ENCODE data around the gene SLC4A11.
"Not testable (repeated sequence)": the region's sequence is repeated elsewhere in the genome, so short reads cannot be mapped to it uniquely, and the experiment has no call there.

Gene SLC4A11

DNA sequence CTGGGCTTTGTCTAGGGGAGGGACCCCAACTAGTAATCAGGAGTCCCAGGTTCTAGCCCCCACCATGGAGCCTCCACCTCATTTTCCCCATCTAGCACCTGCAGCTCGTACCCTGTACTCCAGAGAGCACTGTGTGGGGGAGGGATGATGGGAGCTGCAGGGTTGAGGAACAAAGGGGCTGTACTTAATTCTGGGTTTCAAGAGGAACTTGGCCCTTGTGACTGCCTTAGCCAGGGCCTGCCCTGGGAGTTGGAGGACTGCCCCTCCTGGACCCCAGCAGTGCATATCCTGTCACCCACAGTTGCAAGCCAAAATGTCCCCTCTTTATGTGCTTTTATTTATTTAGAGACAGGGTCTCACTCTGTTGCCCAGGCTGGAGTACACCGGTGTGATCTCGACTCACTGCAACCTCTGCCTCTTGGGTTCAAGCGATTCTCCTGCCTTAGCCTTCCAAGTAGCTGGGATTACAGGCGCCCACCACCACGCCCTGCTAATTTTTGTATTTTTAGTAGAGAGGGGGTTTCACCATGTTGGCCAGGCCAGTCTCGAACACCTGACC is 23.6 kb downstream of the SLC4A11 start:
- not testable (repeated sequence) for H3K27me3 Mint-ChIP-seq; H3K4me3 Mint-ChIP-seq; H3K9me3 Mint-ChIP-seq; DNase-seq; ATAC-seq (replicated peaks); H3K4me1 Mint-ChIP-seq (ENCODE audit: low read depth in 2 of 2); H3K27ac Mint-ChIP-seq
- peaks cover 29% of the 10 kb centered on the region for H3K36me3 Mint-ChIP-seq (ENCODE audit: insufficient read depth)

DNA sequence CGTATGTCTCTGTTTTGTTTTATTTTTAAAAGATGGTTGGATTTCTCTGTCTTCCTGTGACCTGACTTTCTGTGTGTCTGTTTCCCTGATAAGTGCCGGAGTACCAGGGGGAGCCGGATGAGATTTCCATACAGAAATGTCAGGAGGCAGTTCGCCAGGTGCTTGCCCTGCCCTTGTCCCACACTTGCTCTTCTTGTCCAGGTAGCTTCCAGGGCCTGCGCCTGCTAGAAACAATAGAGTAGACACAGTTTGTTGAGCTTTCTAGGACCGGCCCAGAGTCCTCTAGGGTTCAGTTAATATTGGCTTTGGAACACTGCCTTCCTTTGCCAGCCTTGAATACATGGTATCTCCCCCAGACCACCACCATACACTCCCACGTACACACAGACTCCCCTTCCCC is 25.8 kb downstream of the SLC4A11 start:
- peaks cover 19 to 23% of the 10 kb centered on the region in 2 donors for H3K4me1 Mint-ChIP-seq (ENCODE audit: low read depth in 2 of 2)
- DNase-seq (no peak), ATAC-seq (replicated peaks) (no peak)
- H3K36me3 Mint-ChIP-seq (ENCODE audit: insufficient read depth), result peaks cover 36% of the 10 kb centered on the region
- H3K4me3 Mint-ChIP-seq, result no peak overlapping the region
- H3K9me3 Mint-ChIP-seq, result no peaks in the 10 kb centered on the region
- H3K27ac Mint-ChIP-seq, result peak overlapping the region in 1 of 2 donors; percentile 14
- H3K27me3 Mint-ChIP-seq, result no peaks in the 10 kb centered on the region

DNA sequence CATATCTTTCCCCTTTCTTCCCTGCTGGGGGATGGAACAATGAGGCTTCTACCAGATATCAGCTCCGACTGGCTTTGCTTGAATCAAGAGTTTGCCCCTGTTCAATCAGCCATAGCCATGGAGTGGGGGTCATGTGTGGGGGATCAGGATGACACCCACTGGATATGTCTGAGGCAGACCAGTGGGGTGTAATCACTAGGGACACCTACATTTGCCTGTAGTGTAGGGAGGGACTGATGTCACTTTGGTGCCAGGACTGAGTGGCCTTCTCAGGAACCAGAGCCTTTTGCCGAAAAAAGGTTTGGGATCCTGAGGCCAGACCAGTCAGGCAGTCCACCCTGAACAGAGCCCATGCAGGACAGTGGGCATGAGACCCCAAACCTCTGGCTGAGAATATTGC is 28.6 kb downstream of the SLC4A11 start:
- H3K4me1 Mint-ChIP-seq (ENCODE audit: low read depth in 2 of 2), result peaks cover 19 to 23% of the 10 kb centered on the region in 2 donors
- no peaks in the 10 kb centered on the region for H3K9me3 Mint-ChIP-seq
- DNase-seq (no peak), ATAC-seq (replicated peaks) (no peak)
- peaks cover 29% of the 10 kb centered on the region for H3K36me3 Mint-ChIP-seq (ENCODE audit: insufficient read depth)
- H3K4me3 Mint-ChIP-seq, result peak overlapping the region; percentile 83 to 100
- H3K27me3 Mint-ChIP-seq, result no peaks in the 10 kb centered on the region
- peak overlapping the region; percentile 90 to 100 for H3K27ac Mint-ChIP-seq

DNA sequence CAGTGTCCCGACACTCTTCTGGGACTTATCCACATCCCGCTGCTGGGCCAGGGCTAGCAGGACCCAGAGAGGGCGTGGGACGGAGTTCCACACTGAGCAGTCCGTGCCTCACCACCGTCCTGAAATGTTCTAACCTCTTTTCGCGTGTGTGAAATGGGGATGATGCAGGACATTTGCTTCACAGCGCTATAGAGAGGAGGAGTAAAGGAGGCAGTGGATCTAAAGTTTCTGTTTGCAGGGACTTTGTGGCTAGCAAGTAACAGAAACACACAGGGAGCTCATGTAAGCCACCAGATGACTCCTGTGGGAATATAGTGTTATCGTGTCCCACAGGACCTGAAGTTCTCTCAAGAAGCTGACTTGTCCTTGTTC is 29.1 kb downstream of the SLC4A11 start:
- H3K27me3 Mint-ChIP-seq, result no peaks in the 10 kb centered on the region
- peaks cover 19 to 23% of the 10 kb centered on the region in 2 donors for H3K4me1 Mint-ChIP-seq (ENCODE audit: low read depth in 2 of 2)
- peaks cover 24% of the 10 kb centered on the region for H3K36me3 Mint-ChIP-seq (ENCODE audit: insufficient read depth)
- no peak for DNase-seq
- peak overlapping the region; percentile 90 to 100 for H3K27ac Mint-ChIP-seq
- H3K4me3 Mint-ChIP-seq, result peak overlapping the region; percentile 83 to 100
- H3K9me3 Mint-ChIP-seq, result no peaks in the 10 kb centered on the region
- ATAC-seq (replicated peaks), result peak; percentile 25

DNA sequence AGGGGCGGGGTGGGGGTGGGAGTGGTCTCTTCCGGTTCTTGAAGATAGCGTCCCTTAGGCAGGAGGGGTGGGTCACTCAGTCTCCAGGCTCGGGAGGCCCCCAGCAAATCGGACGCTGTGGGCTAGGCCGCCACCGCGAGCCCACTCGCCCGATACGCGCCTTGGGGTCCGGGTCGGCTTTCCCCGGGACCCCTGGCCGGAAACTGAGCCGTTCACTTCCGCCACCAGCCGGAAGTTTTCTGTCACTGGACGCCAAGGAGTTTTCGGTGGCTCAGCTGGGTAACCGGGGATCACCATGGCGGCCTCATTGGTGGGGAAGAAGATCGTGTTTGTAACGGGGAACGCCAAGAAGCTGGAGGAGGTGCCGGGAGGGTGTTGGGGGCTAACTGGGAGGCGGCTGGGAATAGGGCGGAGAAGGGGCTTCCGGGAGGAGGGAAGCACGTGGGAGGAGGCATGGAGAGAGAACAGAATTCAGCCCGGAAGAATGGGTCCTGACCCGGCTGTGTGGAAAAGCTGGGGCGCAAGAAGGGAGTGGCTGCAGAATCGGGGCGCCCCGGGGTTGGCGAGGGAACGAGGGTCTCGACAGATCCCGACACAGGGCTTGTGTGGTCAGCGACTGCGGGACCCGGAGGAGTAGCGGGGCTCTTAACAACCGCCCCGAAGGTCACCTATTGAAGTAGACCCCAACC is 29.6 kb downstream of the SLC4A11 start, which contains the start of gene ITPA:
ITPA (plus strand) TSS at position 242 of the 689 bp plus-strand sequence; CDS start at position 296, 54 bp downstream.
- peak; percentile 39 for ATAC-seq (replicated peaks)
- Mint-ChIP-seq H3K9me3 (no peaks in the 10 kb centered on the region), H3K27ac (peak within 1 kb of the TSS; percentile 90 to 100), H3K27me3 (no peaks in the 10 kb centered on the region), H3K4me3 (peak within 1 kb of the TSS; percentile 83 to 100), H3K4me1 (ENCODE audit: low read depth in 2 of 2) (peaks cover 23 to 25% of the 10 kb centered on the region in 2 donors), H3K36me3 (ENCODE audit: insufficient read depth) (peaks cover 23% of the 10 kb centered on the region)
- DNase-seq, result peak; percentile 28 to 36 (median 28)

DNA sequence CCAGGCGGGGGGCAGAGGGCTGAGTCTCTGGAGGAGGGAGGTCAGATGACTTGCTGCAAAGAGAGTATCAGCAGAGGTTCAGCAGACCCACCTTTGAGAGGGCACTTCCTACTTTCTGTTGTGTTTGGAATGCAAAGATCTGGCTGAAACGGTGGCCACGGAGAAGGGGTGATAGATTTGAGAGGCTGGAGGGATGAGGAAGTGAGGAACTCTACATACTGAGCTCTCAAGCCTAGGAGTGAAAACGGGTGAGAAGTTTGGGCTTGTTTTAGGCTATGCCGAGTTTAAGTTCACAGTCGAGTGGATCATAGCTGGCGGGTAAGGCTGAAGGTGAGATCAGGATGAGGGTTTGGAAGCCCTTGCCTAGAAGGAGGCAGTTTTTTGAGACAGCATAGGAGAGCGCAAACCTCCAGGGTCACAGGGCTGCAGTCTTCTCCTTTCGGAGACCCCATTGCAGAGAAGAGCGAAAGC is 30.2 kb downstream of the SLC4A11 start:
- DNase-seq, result no peak
- peak overlapping the region; percentile 83 to 100 for H3K4me3 Mint-ChIP-seq
- H3K9me3 Mint-ChIP-seq, result no peaks in the 10 kb centered on the region
- peak; percentile 3 for ATAC-seq (replicated peaks)
- peaks cover 29% of the 10 kb centered on the region for H3K36me3 Mint-ChIP-seq (ENCODE audit: insufficient read depth)
- peaks cover 27 to 29% of the 10 kb centered on the region in 2 donors for H3K4me1 Mint-ChIP-seq (ENCODE audit: low read depth in 2 of 2)
- peak overlapping the region; percentile 90 to 100 for H3K27ac Mint-ChIP-seq
- H3K27me3 Mint-ChIP-seq, result no peaks in the 10 kb centered on the region

DNA sequence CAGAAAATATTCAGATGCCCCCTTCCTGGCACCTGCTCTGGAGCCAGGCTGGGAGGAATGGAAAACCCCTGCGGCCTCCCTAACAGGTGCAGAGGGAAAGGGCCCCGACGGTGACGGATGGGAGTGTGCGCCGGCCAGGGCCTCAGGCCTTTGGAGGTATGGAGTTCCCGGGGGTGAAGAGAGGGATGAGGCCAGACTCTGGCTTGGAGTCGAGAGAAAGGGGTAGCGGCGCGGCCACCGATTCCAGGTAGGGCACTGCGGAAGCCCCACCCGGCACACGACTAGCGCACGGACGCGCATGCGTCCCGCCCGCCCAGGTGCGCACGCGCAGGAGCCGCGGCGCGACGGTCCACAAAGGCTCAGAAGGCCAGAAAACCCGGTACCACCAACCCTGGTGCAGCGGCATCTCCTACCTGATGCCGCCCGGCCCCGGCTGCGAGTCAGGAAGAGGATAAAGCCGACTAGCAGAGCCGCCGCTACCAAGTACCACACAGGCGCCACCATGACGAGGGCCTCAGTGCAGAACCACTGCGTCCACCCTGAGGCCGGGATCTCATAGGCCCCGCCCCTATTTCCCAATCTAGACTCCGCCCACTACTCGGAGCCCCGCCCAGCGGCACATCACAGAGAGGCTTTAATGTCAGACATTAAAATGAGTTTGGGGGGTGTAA is 34.7 kb downstream of the SLC4A11 start, which contains the start of gene DDRGK1:
DDRGK1 (minus strand) TSS at position 559 of the 671 bp plus-strand sequence; CDS start at position 504, 55 bp downstream.
- Mint-ChIP-seq H3K27ac (peak within 1 kb of the TSS; percentile 96 to 99), H3K4me3 (peak within 1 kb of the TSS; percentile 98 to 99), H3K36me3 (ENCODE audit: insufficient read depth) (peaks cover 50% of the 10 kb centered on the region), H3K27me3 (no peaks in the 10 kb centered on the region), H3K4me1 (ENCODE audit: low read depth in 2 of 2) (peaks cover 21 to 28% of the 10 kb centered on the region in 2 donors), H3K9me3 (no peaks in the 10 kb centered on the region)
- DNase-seq (peak; percentile 90 to 95 (median 92)), ATAC-seq (replicated peaks) (peak; percentile 84)

DNA sequence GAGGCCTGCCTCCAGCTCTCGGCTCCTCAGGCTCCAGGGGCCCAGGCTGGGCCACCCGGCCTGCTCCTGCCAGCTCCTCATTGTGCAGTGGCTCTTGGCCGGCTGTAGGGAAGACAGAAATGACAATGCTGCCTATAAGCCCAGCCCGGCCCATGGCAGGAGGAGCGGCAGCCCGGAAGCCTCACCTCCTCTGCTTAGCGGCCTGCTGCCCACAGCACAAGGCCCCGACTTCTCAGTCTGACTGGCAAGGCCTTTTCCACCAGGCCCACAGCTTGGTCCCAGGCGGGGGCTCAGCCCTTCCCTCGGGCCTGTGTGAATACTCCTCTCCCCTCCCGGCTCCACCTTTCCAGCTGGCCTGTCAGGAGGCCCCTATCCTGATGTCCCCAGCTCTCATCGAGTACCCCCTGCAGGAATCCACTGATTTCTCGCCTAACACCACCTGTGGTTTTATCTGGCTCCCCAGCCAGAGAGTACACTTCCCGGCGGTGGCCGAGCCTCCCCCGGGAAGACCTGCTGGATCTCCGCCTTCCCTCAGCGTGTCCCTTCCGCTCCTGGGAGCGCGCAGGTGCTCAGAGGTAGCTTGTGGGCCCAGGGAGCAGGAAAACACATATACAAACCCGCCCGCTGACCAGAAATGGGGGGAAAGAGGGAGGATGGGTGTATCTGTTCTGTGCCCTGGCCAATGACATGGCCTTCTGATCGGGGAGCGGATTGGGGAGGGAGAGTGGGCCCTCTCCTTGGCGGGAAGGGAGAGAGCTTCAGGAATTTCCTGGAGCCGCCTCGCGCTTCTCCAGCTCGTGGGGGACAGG is 35.5 kb downstream of the SLC4A11 start:
- peaks cover 52% of the 10 kb centered on the region for H3K36me3 Mint-ChIP-seq (ENCODE audit: insufficient read depth)
- peaks cover 16 to 29% of the 10 kb centered on the region in 2 donors for H3K4me1 Mint-ChIP-seq (ENCODE audit: low read depth in 2 of 2)
- peak overlapping the region; percentile 96 to 99 for H3K27ac Mint-ChIP-seq
- H3K27me3 Mint-ChIP-seq, result no peaks in the 10 kb centered on the region
- DNase-seq, result peak; percentile 12 to 50 (median 17)
- no peaks in the 10 kb centered on the region for H3K9me3 Mint-ChIP-seq
- peak overlapping the region; percentile 98 to 99 for H3K4me3 Mint-ChIP-seq
- peak; percentile 27 for ATAC-seq (replicated peaks)

DNA sequence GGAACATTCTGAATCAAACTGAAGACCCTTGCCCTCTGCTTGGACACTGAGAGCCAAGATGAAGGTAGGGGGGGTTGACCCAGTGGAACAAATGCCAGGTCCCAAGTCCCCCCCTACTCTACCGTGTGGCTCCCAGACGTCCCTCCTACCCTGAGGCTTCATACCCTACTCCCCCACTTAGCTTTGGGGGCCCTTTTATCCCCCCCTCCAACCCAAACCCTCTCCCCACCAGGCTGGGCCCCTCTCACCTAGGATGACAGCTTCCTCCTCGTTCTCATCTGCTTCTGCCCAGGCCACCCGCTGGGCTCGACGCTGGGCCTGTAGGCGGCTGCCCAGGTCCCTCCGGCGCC is 36.0 kb downstream of the SLC4A11 start:
- H3K9me3 Mint-ChIP-seq, result no peaks in the 10 kb centered on the region
- DNase-seq, result no peak
- no peak for ATAC-seq (replicated peaks)
- H3K4me3 Mint-ChIP-seq, result peak overlapping the region; percentile 98 to 99
- peaks cover 57% of the 10 kb centered on the region for H3K36me3 Mint-ChIP-seq (ENCODE audit: insufficient read depth)
- peak overlapping the region; percentile 96 to 99 for H3K27ac Mint-ChIP-seq
- peaks cover 15 to 28% of the 10 kb centered on the region in 2 donors for H3K4me1 Mint-ChIP-seq (ENCODE audit: low read depth in 2 of 2)
- no peaks in the 10 kb centered on the region for H3K27me3 Mint-ChIP-seq

DNA sequence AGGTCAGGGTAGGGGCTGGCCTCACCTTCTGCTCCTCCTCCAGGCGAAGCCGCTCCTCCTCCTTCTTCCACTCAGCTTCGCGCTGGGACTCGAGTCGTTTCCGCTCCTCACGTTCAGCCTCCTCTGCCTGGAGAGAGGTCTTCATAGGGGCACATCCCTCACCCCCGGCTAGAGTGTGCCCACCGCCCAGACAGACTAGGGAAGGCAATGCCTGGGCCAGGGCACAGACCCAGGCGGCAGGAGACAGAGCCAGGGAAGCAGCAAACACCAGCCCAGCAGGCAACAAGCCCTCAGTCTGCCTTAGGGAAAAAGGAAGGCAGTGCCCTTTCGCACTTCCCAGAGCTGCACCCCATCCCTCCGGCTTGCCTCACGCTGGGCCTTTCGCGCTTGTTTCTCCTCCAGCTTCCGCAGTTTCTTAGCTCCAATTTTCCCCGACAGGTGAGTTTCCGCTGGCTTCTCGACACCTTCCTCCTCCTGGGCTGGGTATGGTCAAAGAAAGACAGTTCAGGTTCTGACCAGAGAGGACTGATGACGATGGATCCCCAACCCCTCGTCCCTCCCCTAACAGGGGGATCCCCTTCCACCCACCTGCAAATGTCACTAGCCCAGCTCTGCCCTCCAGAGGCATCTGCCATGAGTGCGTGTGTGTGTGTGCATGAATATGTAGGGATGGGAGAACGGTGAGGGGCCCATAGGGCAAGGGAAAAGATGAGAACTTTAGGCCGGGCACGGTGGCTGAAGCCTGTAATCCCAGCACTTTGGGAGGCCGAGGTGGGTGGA is 38.8 kb downstream of the SLC4A11 start:
- DNase-seq, result no peak
- peaks cover 75% of the 10 kb centered on the region for H3K36me3 Mint-ChIP-seq (ENCODE audit: insufficient read depth)

DNA sequence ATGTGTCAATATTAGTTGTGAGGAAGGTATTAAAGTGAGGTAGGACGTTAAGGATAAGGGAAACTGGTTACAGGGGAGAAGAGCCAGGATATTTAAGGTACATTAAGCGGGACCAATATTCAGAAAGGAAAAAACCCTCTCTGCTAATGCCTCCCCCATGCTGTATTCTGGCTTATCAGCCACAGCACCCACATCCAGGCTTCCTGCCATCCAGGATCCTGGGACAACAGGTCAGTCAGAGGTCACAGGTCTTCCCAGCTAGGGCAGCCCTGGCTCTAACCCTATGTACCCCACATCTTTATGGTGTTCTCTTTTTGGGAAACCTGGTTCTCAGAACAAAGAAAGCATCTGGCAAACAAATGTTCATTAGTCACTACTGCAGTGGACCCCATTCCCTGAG is 39.8 kb downstream of the SLC4A11 start:
- Mint-ChIP-seq H3K4me3 (no peak overlapping the region), H3K36me3 (ENCODE audit: insufficient read depth) (peaks cover 75% of the 10 kb centered on the region), H3K9me3 (no peaks in the 10 kb centered on the region), H3K27ac (peak overlapping the region; percentile 11 to 18), H3K27me3 (no peaks in the 10 kb centered on the region), H3K4me1 (ENCODE audit: low read depth in 2 of 2) (peaks cover 17 to 31% of the 10 kb centered on the region in 2 donors)
- ATAC-seq (replicated peaks) (no peak), DNase-seq (no peak)

More for the DNA sequence above, 38.8 kb downstream of the SLC4A11 start:
- Mint-ChIP-seq H3K27me3 (no peaks in the 10 kb centered on the region), H3K9me3 (no peaks in the 10 kb centered on the region), H3K27ac (peak overlapping the region in 1 of 2 donors; percentile 28), H3K4me3 (no peak overlapping the region), H3K4me1 (ENCODE audit: low read depth in 2 of 2) (peaks cover 18 to 37% of the 10 kb centered on the region in 2 donors)
- no peak for ATAC-seq (replicated peaks)

DNA sequence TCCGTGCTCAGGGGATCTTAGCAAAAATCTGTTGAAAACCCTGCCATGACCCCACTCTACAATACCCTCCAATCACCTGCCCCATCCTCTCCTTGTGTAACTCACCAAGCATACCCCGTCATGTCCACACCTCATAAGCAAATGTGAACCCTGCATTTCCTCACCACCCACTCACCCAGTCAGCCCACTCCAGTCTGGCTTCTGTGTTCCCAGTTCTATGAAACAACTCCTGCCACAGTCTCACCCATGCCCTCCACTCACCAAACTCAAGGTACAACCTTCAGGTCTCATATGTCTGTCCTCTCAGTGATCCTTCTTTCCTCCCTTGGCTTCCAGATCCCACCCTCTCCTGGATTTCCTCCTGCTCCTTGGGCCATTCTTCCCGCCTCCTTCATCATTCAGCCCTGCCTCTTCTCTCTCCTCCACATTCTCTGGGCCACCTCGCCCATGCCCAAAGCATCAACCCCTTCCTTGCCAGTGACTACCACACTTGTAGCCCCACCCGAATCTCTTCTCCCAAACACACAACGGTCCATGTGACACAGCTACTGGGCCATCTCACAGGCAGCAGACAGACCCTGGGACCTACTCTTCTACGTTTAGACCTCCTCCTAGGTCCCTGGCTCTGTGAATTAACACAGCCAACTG is 43.3 kb downstream of the SLC4A11 start:
- no peak for ATAC-seq (replicated peaks)
- Mint-ChIP-seq H3K36me3 (ENCODE audit: insufficient read depth) (peaks cover 86% of the 10 kb centered on the region), H3K4me1 (ENCODE audit: low read depth in 2 of 2) (peaks cover 10 to 20% of the 10 kb centered on the region in 2 donors), H3K9me3 (no peaks in the 10 kb centered on the region), H3K4me3 (no peak overlapping the region), H3K27ac (peak overlapping the region; percentile 44 to 76), H3K27me3 (no peaks in the 10 kb centered on the region)
- DNase-seq, result no peak
